ENCODE data around the gene PGBD5. TPM values are rescaled to one million over a fixed set of nuclear protein-coding genes. Genes with fewer than 3 reads are reported as not detected.

The PGBD5 gene
- total RNA-seq, 4 donors from 2014 or later: 0.79 to 2.6 (median 1.1) TPM

DNA sequence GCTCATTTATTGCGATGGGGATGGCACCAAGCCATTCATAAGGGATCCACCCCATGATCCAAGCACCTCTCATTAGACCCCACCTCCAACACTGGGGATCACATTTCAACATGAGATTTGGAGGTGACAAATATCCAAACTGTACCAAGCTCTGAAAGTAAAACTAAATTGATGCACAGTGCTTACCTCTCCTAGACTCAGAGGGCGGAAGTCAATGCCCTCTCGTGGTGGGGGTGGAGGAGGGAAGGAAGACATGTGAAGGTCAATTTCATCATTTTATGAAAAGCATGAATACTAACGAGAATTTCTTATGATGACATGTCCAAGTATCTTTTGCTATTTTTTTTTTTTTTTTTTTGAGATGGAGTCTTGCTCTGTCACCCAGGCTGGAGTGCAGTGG, 120.0 kb downstream of the PGBD5 start:
- intact Hi-C loops (cut with DNase I; ENCODE audit: low total_unique reads) (no loop called here), in situ Hi-C loops (cut with MboI; ENCODE audit: low pct_ligation_motif_present in 1 of 4, low pct_unique_long_range_greater_than_20kb in 1 of 4, low sequenced_read_pairs in 3 of 4) (loop anchor here in 2 of 4 donors (25.0 kb wide), 1 partner anchor 1044 kb away; the partner anchor contains the start of gene RAB4A (in 2 of the 2))
- Histone ChIP-seq H3K27me3 (no peaks in the 10 kb centered on the region), H3K27ac (no peak overlapping the region), H3K9me3 (no peaks in the 10 kb centered on the region), H3K4me1 (peaks cover 0 to 13% (median 7%) of the 10 kb centered on the region in 4 donors), H3K36me3 (no peaks in the 10 kb centered on the region), H3K4me3 (no peak overlapping the region)
- DNase-seq: no peak
- WGBS, 2 donors (ENCODE audit: low coverage in 1 of 2): 77 to 78% methylated on average over 3 to 4 of the region's 4 CpGs
- no peak for TF ChIP-seq EP300 (IDR thresholded peaks at IDR 0.05; ENCODE audit: low read depth)
- no peak for TF ChIP-seq CTCF (IDR thresholded peaks at IDR 0.05)

DNA sequence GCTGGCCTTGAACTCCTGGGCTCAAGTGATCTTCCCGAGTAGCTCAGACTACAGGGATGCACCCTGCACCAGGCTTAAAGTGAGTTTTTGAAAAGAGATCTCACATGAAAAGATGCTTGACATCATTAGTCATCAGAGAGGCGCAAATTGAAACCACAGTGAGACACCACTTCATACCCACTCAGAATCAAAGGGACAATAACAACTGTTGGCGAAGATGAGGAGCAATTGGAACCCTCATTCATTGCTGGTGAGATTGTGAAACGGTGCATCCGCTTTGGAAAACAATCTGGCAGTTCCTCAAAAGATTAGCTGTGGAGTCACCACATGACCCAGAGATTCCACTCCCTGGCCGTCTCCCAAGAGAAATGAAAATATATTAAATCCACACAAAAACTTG, 122.3 kb downstream of the PGBD5 start:
- peak in 1 of 3 donors; percentile 13 for TF ChIP-seq POLR2AphosphoS5 (IDR thresholded peaks at IDR 0.05)
- no peak for TF ChIP-seq EP300 (IDR thresholded peaks at IDR 0.05; ENCODE audit: low read depth)
- Histone ChIP-seq H3K27ac (no peak overlapping the region), H3K9me3 (no peaks in the 10 kb centered on the region), H3K4me3 (no peak overlapping the region), H3K36me3 (no peaks in the 10 kb centered on the region), H3K27me3 (no peaks in the 10 kb centered on the region), H3K4me1 (peaks cover 5 to 16% (median 9%) of the 10 kb centered on the region in 4 donors)
- DNase-seq: no peak
- in situ Hi-C loops (cut with MboI; ENCODE audit: low pct_ligation_motif_present in 1 of 4, low pct_unique_long_range_greater_than_20kb in 1 of 4, low sequenced_read_pairs in 3 of 4): loop anchor here in 2 of 4 donors (25.0 kb wide), 1 partner anchor 1042 kb away; the partner anchor contains the start of gene RAB4A (in 2 of the 2)
- 62 to 68% methylated on average over 4 to 6 of the region's 6 CpGs for WGBS, 2 donors (ENCODE audit: low coverage in 1 of 2)
- intact Hi-C loops (cut with DNase I; ENCODE audit: low total_unique reads): no loop called here

GRCh38 chr1:230303069-230303468, 123.1 kb downstream of the PGBD5 start:
- no peaks in the 10 kb centered on the region for H3K27me3 ChIP-seq
- no peaks in the 10 kb centered on the region for H3K36me3 ChIP-seq
- intact Hi-C loops (cut with DNase I; ENCODE audit: low total_unique reads) (no loop called here), in situ Hi-C loops (cut with MboI; ENCODE audit: low pct_ligation_motif_present in 1 of 4, low pct_unique_long_range_greater_than_20kb in 1 of 4, low sequenced_read_pairs in 3 of 4) (loop anchor here in 2 of 4 donors (25.0 kb wide), 1 partner anchor 1041 kb away; the partner anchor contains the start of gene RAB4A (in 2 of the 2))
- no peak for DNase-seq
- 64 to 85% methylated on average over 2 to 6 of the region's 6 CpGs for WGBS, 2 donors (ENCODE audit: low coverage in 1 of 2)
- H3K27ac ChIP-seq: no peak overlapping the region
- TF ChIP-seq CTCF (IDR thresholded peaks at IDR 0.05) (no peak), EP300 (IDR thresholded peaks at IDR 0.05; ENCODE audit: low read depth) (no peak), POLR2AphosphoS5 (IDR thresholded peaks at IDR 0.05) (no peak), POLR2A (IDR thresholded peaks at IDR 0.05) (no peak)
- peaks cover 5 to 14% (median 6%) of the 10 kb centered on the region in 4 donors for H3K4me1 ChIP-seq
- H3K4me3 ChIP-seq: no peak overlapping the region
- H3K9me3 ChIP-seq: no peaks in the 10 kb centered on the region

DNA sequence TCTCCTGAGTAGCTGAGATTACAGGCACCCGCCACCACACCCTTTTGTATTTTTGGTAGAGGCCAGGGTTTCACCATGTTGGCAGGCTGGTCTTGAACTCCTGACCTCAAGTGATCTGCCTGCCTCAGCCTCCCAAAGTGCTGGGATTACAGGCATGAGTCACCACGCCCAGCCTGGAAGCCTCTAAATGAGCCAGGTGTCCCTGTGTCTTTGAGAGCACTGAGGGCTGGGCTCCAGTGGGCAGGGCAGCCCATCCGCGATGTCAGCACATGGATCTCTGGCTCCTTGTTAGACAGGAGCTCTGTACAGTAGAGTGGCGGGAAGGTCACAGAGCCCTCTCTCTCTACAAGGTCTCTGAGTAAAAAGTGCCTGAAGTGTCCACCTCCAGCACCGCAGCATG, 124.3 kb downstream of the PGBD5 start:
- Histone ChIP-seq H3K9me3 (no peaks in the 10 kb centered on the region), H3K27me3 (no peaks in the 10 kb centered on the region), H3K36me3 (no peaks in the 10 kb centered on the region), H3K4me1 (peaks cover 0 to 8% (median 4%) of the 10 kb centered on the region in 4 donors), H3K4me3 (no peak overlapping the region), H3K27ac (no peak overlapping the region)
- no peak for DNase-seq
- intact Hi-C loops (cut with DNase I; ENCODE audit: low total_unique reads) (no loop called here), in situ Hi-C loops (cut with MboI; ENCODE audit: low pct_ligation_motif_present in 1 of 4, low pct_unique_long_range_greater_than_20kb in 1 of 4, low sequenced_read_pairs in 3 of 4) (loop anchor here in 2 of 4 donors (25.0 kb wide), 1 partner anchor 1040 kb away; the partner anchor contains the start of gene RAB4A (in 2 of the 2))
- no peak for TF ChIP-seq CTCF (IDR thresholded peaks at IDR 0.05)
- no peak for TF ChIP-seq POLR2A (IDR thresholded peaks at IDR 0.05)
- TF ChIP-seq POLR2AphosphoS5 (IDR thresholded peaks at IDR 0.05): no peak
- TF ChIP-seq EP300 (IDR thresholded peaks at IDR 0.05; ENCODE audit: low read depth): no peak
- 93% methylated on average over 6 of the region's 6 CpGs; no CpG with 5 or more reads in 1 of the 2 donors for WGBS, 2 donors (ENCODE audit: low coverage in 1 of 2)

Data from transverse colon (tissue), 4 donors.